ENCODE results near the gene LRP1. TPM values are rescaled to one million over a fixed set of nuclear protein-coding genes. Genes with fewer than 3 reads are reported as not detected.

Gene LRP1
- total RNA-seq, 1 experiment from 2014 or later = 12.4 TPM

GRCh38 chr12:57178213-57178612, 49.9 kb downstream of the LRP1 start:
- Mint-ChIP-seq H3K4me3 (ENCODE audit: low read depth, unreplicated experiment) (no peak overlapping the region), H3K27ac (ENCODE audit: unreplicated experiment) (no peak overlapping the region), H3K36me3 (ENCODE audit: insufficient read depth, unreplicated experiment) (peaks cover 2% of the 10 kb centered on the region), H3K9me3 (ENCODE audit: low read depth, unreplicated experiment) (no peaks in the 10 kb centered on the region), H3K4me1 (ENCODE audit: low read depth, unreplicated experiment) (no peaks in the 10 kb centered on the region), H3K27me3 (ENCODE audit: unreplicated experiment) (no peaks in the 10 kb centered on the region)
- intact Hi-C loops (cut with micrococcal nuclease; ENCODE audit: unreplicated experiment) = no loop called here
- CTCF ChIA-PET = interaction anchor here (0.6 kb wide), 1 partner anchor 894 kb away, joined by 4 read pairs; no protein-coding TSS in a partner anchor
- no peak for DNase-seq
- BruUV-seq (replicated peaks) = no TSS peak
- TF ChIP-seq CTCF (IDR thresholded peaks at IDR 0.05; ENCODE audit: unreplicated experiment) = no peak

GRCh38 chr12:57179331-57180086, 51.2 kb downstream of the LRP1 start:
- peaks cover 4% of the 10 kb centered on the region for H3K36me3 Mint-ChIP-seq (ENCODE audit: insufficient read depth, unreplicated experiment)
- H3K9me3 Mint-ChIP-seq (ENCODE audit: low read depth, unreplicated experiment) = no peaks in the 10 kb centered on the region
- no peaks in the 10 kb centered on the region for H3K4me1 Mint-ChIP-seq (ENCODE audit: low read depth, unreplicated experiment)
- CTCF ChIA-PET = no interaction called here
- no peak overlapping the region for H3K27ac Mint-ChIP-seq (ENCODE audit: unreplicated experiment)
- H3K4me3 Mint-ChIP-seq (ENCODE audit: low read depth, unreplicated experiment) = no peak overlapping the region
- no peaks in the 10 kb centered on the region for H3K27me3 Mint-ChIP-seq (ENCODE audit: unreplicated experiment)
- no TSS peak for BruUV-seq (replicated peaks)
- intact Hi-C loops (cut with micrococcal nuclease; ENCODE audit: unreplicated experiment) = loop anchor here (5.0 kb wide), 1 partner anchor 112 kb away; no protein-coding TSS in a partner anchor
- TF ChIP-seq CTCF (IDR thresholded peaks at IDR 0.05; ENCODE audit: unreplicated experiment) = no peak
- DNase-seq = no peak

- H3K4me1 Mint-ChIP-seq (ENCODE audit: low read depth, unreplicated experiment) = no peaks in the 10 kb centered on the region
- no peak for TF ChIP-seq CTCF (IDR thresholded peaks at IDR 0.05; ENCODE audit: unreplicated experiment)
- peaks cover 4% of the 10 kb centered on the region for H3K36me3 Mint-ChIP-seq (ENCODE audit: insufficient read depth, unreplicated experiment)
- CTCF ChIA-PET = interaction anchor here (0.6 to 6.0 kb wide), 3 partner anchors 53 to 63 kb away, joined by 4 to 39 read pairs (median 24); partner anchors contain the start of gene LRP1
- no peak for DNase-seq
- intact Hi-C loops (cut with micrococcal nuclease; ENCODE audit: unreplicated experiment) = loop anchor here (5.0 kb wide), 1 partner anchor 113 kb away; no protein-coding TSS in a partner anchor
- no peaks in the 10 kb centered on the region for H3K9me3 Mint-ChIP-seq (ENCODE audit: low read depth, unreplicated experiment)
- no peaks in the 10 kb centered on the region for H3K27me3 Mint-ChIP-seq (ENCODE audit: unreplicated experiment)
- H3K4me3 Mint-ChIP-seq (ENCODE audit: low read depth, unreplicated experiment) = no peak overlapping the region
- H3K27ac Mint-ChIP-seq (ENCODE audit: unreplicated experiment) = no peak overlapping the region
- BruUV-seq (replicated peaks) = no TSS peak
Observed at GRCh38 chr12:57180321-57180989, 52.2 kb downstream of the LRP1 start.

- Mint-ChIP-seq H3K9me3 (ENCODE audit: low read depth, unreplicated experiment) (no peaks in the 10 kb centered on the region), H3K4me3 (ENCODE audit: low read depth, unreplicated experiment) (no peak overlapping the region), H3K36me3 (ENCODE audit: insufficient read depth, unreplicated experiment) (peaks cover 4% of the 10 kb centered on the region), H3K4me1 (ENCODE audit: low read depth, unreplicated experiment) (no peaks in the 10 kb centered on the region), H3K27ac (ENCODE audit: unreplicated experiment) (no peak overlapping the region), H3K27me3 (ENCODE audit: unreplicated experiment) (no peaks in the 10 kb centered on the region)
- no peak for DNase-seq
- BruUV-seq (replicated peaks) = no TSS peak
- CTCF ChIA-PET = interaction anchor here (0.6 to 6.0 kb wide), 3 partner anchors 53 to 62 kb away, joined by 4 to 39 read pairs (median 24); partner anchors contain the start of gene LRP1
- TF ChIP-seq CTCF (IDR thresholded peaks at IDR 0.05; ENCODE audit: unreplicated experiment) = no peak
- intact Hi-C loops (cut with micrococcal nuclease; ENCODE audit: unreplicated experiment) = loop anchor here (5.0 kb wide), 1 partner anchor 114 kb away; no protein-coding TSS in a partner anchor
Observed at GRCh38 chr12:57181072-57181471, 52.8 kb downstream of the LRP1 start.

All from Calu3 (cell line).